IPS DF 19.7 (cell line): Measurements from ENCODE around the gene SELENOM.
"Not testable (repeated sequence)": the region's sequence is repeated elsewhere in the genome, so short reads cannot be mapped to it uniquely, and the experiment has no call there.

Experiments
- DNase-seq: peaks from one replicate; pipeline ENCODE4 v3.0.0-alpha.2; 2013; ENCODE audit warnings: low read depth, low spot score

SELENOM gene

GRCh38 chr22:31078389-31078788, 29.0 kb downstream of the SELENOM start:
- not testable (repeated sequence) for DNase-seq

GRCh38 chr22:31077681-31078080, 29.7 kb downstream of the SELENOM start:
- DNase-seq: no peak

GRCh38 chr22:31075961-31076360, 31.4 kb downstream of the SELENOM start:
- no peak for DNase-seq

GRCh38 chr22:31073545-31074145, 33.7 kb downstream of the SELENOM start:
- not testable (repeated sequence) for DNase-seq

GRCh38 chr22:31073125-31073524, 34.2 kb downstream of the SELENOM start:
- not testable (repeated sequence) for DNase-seq

GRCh38 chr22:31069691-31070314, 37.6 kb downstream of the SELENOM start:
- DNase-seq: not testable (repeated sequence)

- DNase-seq: no peak
Measured at GRCh38 chr22:31068970-31069369, 38.4 kb downstream of the SELENOM start.

GRCh38 chr22:31064369-31064768, 43.0 kb downstream of the SELENOM start:
- no peak for DNase-seq

DNA sequence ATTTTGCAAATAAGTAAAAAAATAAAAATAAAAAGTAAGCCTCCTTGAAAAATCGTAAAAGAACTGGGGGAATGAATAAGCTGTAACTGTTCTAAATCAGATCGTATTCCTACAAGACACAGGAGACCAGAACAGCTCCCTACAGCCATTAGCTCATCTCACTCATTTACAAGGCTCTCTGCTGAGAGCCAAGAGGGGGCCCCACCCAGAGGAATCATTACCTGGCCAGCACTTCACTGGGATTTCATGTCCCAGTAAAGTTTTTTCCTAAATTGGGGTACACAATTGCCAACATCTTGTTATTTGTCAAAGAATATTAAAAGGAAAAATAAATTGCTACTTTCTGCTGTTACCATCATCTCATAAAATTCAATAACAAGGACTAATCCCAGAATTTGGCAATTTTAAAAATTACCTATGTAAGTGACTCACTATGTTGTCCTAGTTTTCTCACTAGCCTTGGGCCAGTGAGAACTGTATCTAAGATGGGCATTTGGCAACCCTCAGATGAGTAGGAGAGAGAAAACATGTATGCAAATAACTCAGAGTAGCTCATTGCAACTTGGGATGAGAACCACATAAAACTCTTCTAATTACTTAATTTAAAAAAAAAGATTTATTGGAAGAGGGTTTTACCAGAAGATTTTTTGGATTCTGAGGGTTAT, 44.7 kb downstream of the SELENOM start:
- DNase-seq: no peak

- DNase-seq: not testable (repeated sequence)
Measured at GRCh38 chr22:31059663-31060062, 47.7 kb downstream of the SELENOM start.

GRCh38 chr22:31056986-31057599, 50.3 kb downstream of the SELENOM start:
- no peak for DNase-seq

DNA sequence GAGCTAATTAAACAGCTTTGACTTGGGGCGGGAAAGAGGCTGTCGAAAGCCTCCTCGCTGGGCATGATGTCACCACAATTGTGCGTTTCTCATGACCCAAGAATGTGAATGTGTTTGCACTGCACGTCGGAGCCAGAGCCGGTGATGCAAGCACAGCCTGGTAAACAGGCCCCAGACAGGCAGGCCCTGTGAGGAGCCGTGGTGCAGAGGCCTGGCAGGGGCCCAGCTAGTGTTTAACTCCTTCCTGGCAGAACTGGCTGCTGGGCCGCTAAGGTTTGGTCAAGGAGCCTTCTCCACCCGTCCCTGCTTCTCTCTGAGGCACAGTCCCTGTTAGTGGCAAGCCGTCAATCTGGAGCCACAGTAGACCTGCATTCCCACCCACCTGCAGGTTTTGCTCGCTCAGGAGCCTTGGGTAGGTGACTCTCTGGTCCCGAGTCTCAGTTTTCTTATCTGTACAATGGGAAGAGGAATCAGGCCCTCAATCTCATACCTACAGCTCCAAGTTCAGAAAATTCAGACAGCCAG, 51.7 kb downstream of the SELENOM start:
- DNase-seq: no peak

DNA sequence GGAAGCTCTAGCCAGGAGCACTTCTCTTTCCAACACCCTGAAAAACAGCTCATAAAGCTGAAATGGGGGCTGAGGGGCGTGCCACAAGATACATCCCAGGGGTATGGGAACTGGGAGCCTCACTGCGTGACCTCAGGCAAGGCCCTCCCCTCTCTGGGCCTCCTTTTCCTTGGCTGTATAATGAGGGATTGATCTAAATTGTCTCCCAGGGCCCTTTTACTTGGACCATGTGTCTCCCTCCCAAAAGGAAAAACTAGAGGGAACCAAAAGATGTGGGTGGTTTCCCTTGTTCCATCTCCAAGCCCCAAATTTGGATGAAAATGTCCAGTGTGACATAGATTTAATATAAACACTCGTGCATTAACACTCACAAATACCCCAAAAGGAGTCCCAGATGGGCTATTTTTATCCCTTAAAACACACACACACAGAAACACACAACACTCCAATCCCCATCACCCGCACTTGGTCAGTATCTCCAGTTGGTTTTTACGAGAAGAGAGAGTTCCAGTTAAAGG, 52.2 kb downstream of the SELENOM start:
- DNase-seq: no peak
